ENCODE data around the gene TSSK3. TPM values are rescaled to one million over a fixed set of nuclear protein-coding genes. Genes with fewer than 3 reads are reported as not detected.

Gene TSSK3
- total and polyA plus RNA-seq, 2 donors (not counting 1 experiment from before 2014, with no cell fraction given): 1.8 to 11.6 TPM

DNA sequence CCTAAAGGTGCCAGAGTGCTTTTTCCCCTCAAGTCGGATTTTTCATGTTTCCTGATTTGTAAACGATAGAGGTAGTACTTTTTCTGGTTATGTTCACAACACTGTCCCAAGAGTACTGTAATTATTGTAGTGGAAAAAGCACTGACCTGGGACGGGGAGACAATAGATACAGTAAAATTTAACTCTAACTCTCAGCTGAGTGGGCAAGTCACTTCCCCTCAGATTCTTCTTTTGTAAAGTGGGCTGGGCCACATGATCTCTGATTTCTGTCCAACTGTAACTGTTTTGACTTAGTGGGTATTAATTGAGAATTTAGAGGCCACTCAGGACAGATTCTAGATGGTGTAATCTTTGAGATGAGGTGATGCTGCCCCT lies 45.4 kb upstream of the TSSK3 start:
- no peak for TF ChIP-seq EZH2 (IDR thresholded peaks at IDR 0.05; ENCODE audit: borderline replicate concordance, insufficient read depth, low read depth, low read length, poor library complexity, severe bottlenecking)
- TF ChIP-seq CTCF (IDR thresholded peaks at IDR 0.05): no peak
- DNase-seq: peak; percentile 68
- peak overlapping the region; percentile 93 for H3K27ac Mint-ChIP-seq
- peak overlapping the region; percentile 82 for H3K4me3 Mint-ChIP-seq
- Histone ChIP-seq H3K27ac (ENCODE audit: low read length in 2 of 2) (peak overlapping the region; percentile 70 to 72), H3K79me2 (ENCODE audit: control insufficient read depth, insufficient read depth, low read length) (peaks cover 72% of the 10 kb centered on the region), H3K4me3 (ENCODE audit: control extremely low read depth in 1 of 5, extremely low read depth in 1 of 5, insufficient read depth in 1 of 5, low read depth in 2 of 5, low read length in 4 of 5) (peak overlapping the region in 3 of 5 experiments; percentile 22 to 35 (median 23)), H2AFZ (ENCODE audit: insufficient read depth, low read depth, low read length, poor library complexity, severe bottlenecking) (peak overlapping the region; percentile 18), H4K20me1 (ENCODE audit: control insufficient read depth, insufficient read depth, low read length, poor library complexity, severe bottlenecking) (no peaks in the 10 kb centered on the region), H3K4me2 (replicated peaks; ENCODE audit: low read depth, low read length, poor library complexity, severe bottlenecking) (peak overlapping the region; percentile 51), H3K36me3 (replicated peaks in 1 of 2; ENCODE audit: control extremely low read depth in 1 of 2, control insufficient read depth in 1 of 2, extremely low read depth in 1 of 2, insufficient read depth in 2 of 2, low read length in 1 of 2) (peaks cover 0 to 26% of the 10 kb centered on the region in 2 experiments), H3K9ac (ENCODE audit: low read length) (peak overlapping the region; percentile 32), H3K9me3 (ENCODE audit: control extremely low read depth in 1 of 3, control insufficient read depth in 2 of 3, insufficient read depth in 1 of 3, low read length in 2 of 3) (peaks cover 0 to 6% (median 0%) of the 10 kb centered on the region in 3 donors), H3K4me1 (ENCODE audit: control insufficient read depth in 2 of 2, insufficient read depth in 2 of 2, low read length in 2 of 2) (peaks cover 61 to 73% of the 10 kb centered on the region in 2 donors), H3K27me3 (replicated peaks in 1 of 4; ENCODE audit: control extremely low read depth in 1 of 4, control insufficient read depth in 3 of 4, insufficient read depth in 4 of 4, low read length in 3 of 4) (no peaks in the 10 kb centered on the region)
- POLR2A ChIA-PET: interaction anchor here (0.9 to 2.6 kb wide), 9 partner anchors 19 to 96 kb away, joined by 3 to 23 read pairs (median 7); partner anchors contain the start of genes HDAC1, LCK and MARCKSL1
- WGBS (ENCODE audit: insufficient coverage): no CpG with 5 or more reads among the region's 3 CpGs
- intact Hi-C loops (cut with micrococcal nuclease): loop anchor here (1.0 to 5.0 kb wide), 7 partner anchors 18 to 95 kb away; partner anchors contain the start of genes EIF3I, LCK and TMEM234
- no peaks in the 10 kb centered on the region for H3K9me3 Mint-ChIP-seq (ENCODE audit: insufficient read depth)
- peak; percentile 62 for ATAC-seq (ENCODE audit: low read depth)
- CTCF ChIA-PET: interaction anchor here (0.5 to 10.2 kb wide), 29 partner anchors 9 to 312 kb away, joined by 3 to 118 read pairs (median 4); partner anchors contain the start of genes BSDC1, CCDC28B, FAM167B and HDAC1
- no peaks in the 10 kb centered on the region for H3K27me3 Mint-ChIP-seq
- peaks cover 61% of the 10 kb centered on the region for H3K4me1 Mint-ChIP-seq

Data from B cell (primary cell).